Panc1 (cell line): ENCODE measurements around the gene KANSL2. TPM values are rescaled to one million over a fixed set of nuclear protein-coding genes. Genes with fewer than 3 reads are reported as not detected.
"Not testable (repeated sequence)": the region's sequence is repeated elsewhere in the genome, so short reads cannot be mapped to it uniquely, and the experiment has no call there.

Experiments used
- ATAC-seq: fragments of 200-7000 bp; cut with Tn5 transposase; 2 replicates; pipeline ENCODE4 v1.9.1; 2020; ENCODE audit warnings: mild to moderate bottlenecking, moderate library complexity
- BruUV-seq: library from RNA; stranded (reverse); fragments of 400-500 nt; replicated peaks from 2 replicates; lab custom pipeline; 2021; lab: Mats Ljungman, UMichigan
- CTCF ChIA-PET: fragments of 300-600 bp; sonication (Branson Sonifier 250); formaldehyde crosslinking; loops from one replicate; lab custom pipeline; 2022; ENCODE audit warnings: antibody characterized with exemption; lab: Charles Lee
- POLR2A ChIA-PET: fragments of 300-600 bp; sonication (Branson Sonifier 250); formaldehyde crosslinking; loops from one replicate; lab custom pipeline; 2022; ENCODE audit warnings: antibody characterized with exemption; lab: Charles Lee
- DNase-seq: peaks from one replicate; pipeline ENCODE4 v3.0.0-alpha.2; 2010; ENCODE audit warnings: low read depth, low spot score
- H3K27ac ChIP-seq: 2 replicates; pipeline ENCODE4 v1.5.1; 2011; ENCODE audit warnings: mild to moderate bottlenecking, low read length, inconsistent platforms
- H3K27me3 ChIP-seq: fragments of 200-500 bp; sonication (Bioruptor generic); 2 replicates; pipeline ENCODE4 v1.6.0; 2014; ENCODE audit warnings: low read length, inconsistent platforms; ENCODE audit not compliant: control insufficient read depth, insufficient read depth
- H3K36me3 ChIP-seq: fragments of 200-500 bp; sonication (Bioruptor generic); 2 replicates; pipeline ENCODE4 v1.5.1; 2014; ENCODE audit warnings: inconsistent platforms, mild to moderate bottlenecking, low read length, moderate library complexity; ENCODE audit not compliant: control insufficient read depth, insufficient read depth
- H3K4me1 ChIP-seq: 2 replicates; pipeline ENCODE4 v1.5.1; 2011; ENCODE audit warnings: inconsistent platforms, mild to moderate bottlenecking, low read length, moderate library complexity; ENCODE audit not compliant: control insufficient read depth, insufficient read depth
- H3K4me3 ChIP-seq, 2 experiments: 2 replicates each; pipeline ENCODE4 v1.5.1; 2011 to 2012; ENCODE audit warnings: low read depth in 2 of 2, low read length in 2 of 2, mild to moderate bottlenecking in 2 of 2, inconsistent platforms in 1 of 2, moderate library complexity in 1 of 2
- H3K9me3 ChIP-seq: fragments of 200-500 bp; sonication (Bioruptor generic); 2 replicates; pipeline ENCODE4 v1.5.1; 2014; ENCODE audit warnings: low read depth, mild to moderate bottlenecking, inconsistent platforms, low read length, moderate library complexity; ENCODE audit not compliant: control insufficient read depth, insufficient read depth
- CTCF ChIP-seq: fragments of 450-650 bp; IDR thresholded peaks from 2 replicates; pipeline ENCODE4 v1.5.1; 2017; ENCODE audit warnings: mild to moderate bottlenecking
- POLR2AphosphoS5 ChIP-seq: IDR thresholded peaks from 2 replicates; pipeline ENCODE4 v1.6.1; 2012; ENCODE audit warnings: mild to moderate bottlenecking, low read depth, low read length, moderate library complexity
- REST ChIP-seq, 2 experiments: IDR thresholded peaks; 2 replicates each; pipeline ENCODE4 v1.6.1; 2011 to 2012; ENCODE audit warnings: low read depth in 2 of 2, control low read depth in 1 of 2, low read length in 1 of 2, mild to moderate bottlenecking in 1 of 2, moderate library complexity in 1 of 2; ENCODE audit not compliant: insufficient read depth in 1 of 2
- SIN3A ChIP-seq: IDR thresholded peaks from 2 replicates; pipeline ENCODE4 v1.6.1; 2012; ENCODE audit warnings: low read depth, mild to moderate bottlenecking, low read length, moderate library complexity, borderline replicate concordance; ENCODE audit not compliant: insufficient read depth
- TCF7L2 ChIP-seq: IDR thresholded peaks from 2 replicates; pipeline ENCODE4 v1.6.1; 2011; ENCODE audit warnings: mild to moderate bottlenecking, low read depth, low read length, inconsistent platforms
- in situ Hi-C: cut with HindIII; loops from 2 replicates; pipeline ENCODE4 v1.10.0; 2016; ENCODE audit warnings: low sequenced_read_pairs, low pct_unique_long_range_greater_than_20kb
- intact Hi-C: fragments of 100-400 bp; cut with micrococcal nuclease; formaldehyde crosslinking; loops from one replicate; pipeline ENCODE4 v1.10.0; 2022; ENCODE audit not compliant: unreplicated experiment
- total RNA-seq: library from RNA; stranded (reverse); gene quantifications from one replicate; pipeline ENCODE4 v1.2.1, GENCODE V29; 2021; ENCODE audit not compliant: unreplicated experiment

Gene KANSL2
- total RNA-seq, 1 experiment from 2014 or later: 36.9 TPM

GRCh38 chr12:48641752-48642555, 40.1 kb downstream of the KANSL2 start:
- H3K9me3 ChIP-seq, H3K4me3 ChIP-seq, BruUV-seq, H3K4me1 ChIP-seq, H3K36me3 ChIP-seq, ATAC-seq, H3K27ac ChIP-seq, CTCF ChIA-PET, H3K27me3 ChIP-seq, DNase-seq, in situ Hi-C loops, intact Hi-C loops: not testable (repeated sequence)
- POLR2A ChIA-PET: interaction anchor here (0.6 kb wide), 1 partner anchor 298 kb away, joined by 3 read pairs; no protein-coding TSS in a partner anchor

- no peaks in the 10 kb centered on the region for H3K27me3 ChIP-seq
- intact Hi-C loops: no loop called here
- peaks cover 4% of the 10 kb centered on the region; the same call in 1 of the 2 replicates for H3K36me3 ChIP-seq
- in situ Hi-C loops: no loop called here
- no peaks in the 10 kb centered on the region for H3K9me3 ChIP-seq
- CTCF ChIA-PET: no interaction called here
- H3K27ac ChIP-seq: no peak overlapping the region
- H3K4me1 ChIP-seq: no peaks in the 10 kb centered on the region
- ATAC-seq (peak; percentile 44; the same call in 1 of the 2 replicates), DNase-seq (no peak)
- POLR2A ChIA-PET: no interaction called here
- no peak for TF ChIP-seq CTCF
- TF ChIP-seq TCF7L2: no peak
- no peak for TF ChIP-seq REST (IDR thresholded peaks at IDR 0.05; ENCODE audit: insufficient read depth in 1 of 2, low read depth in 2 of 2, low read length in 1 of 2)
- no peak for TF ChIP-seq SIN3A
- TF ChIP-seq POLR2AphosphoS5: no peak
- no peak overlapping the region for H3K4me3 ChIP-seq
- no TSS peak for BruUV-seq
Observed at GRCh38 chr12:48640854-48641253, 41.2 kb downstream of the KANSL2 start.

GRCh38 chr12:48640428-48640827, 41.6 kb downstream of the KANSL2 start:
- ATAC-seq: peak; percentile 52; the same call in 1 of the 2 replicates
- Histone ChIP-seq H3K36me3 (peaks cover 4% of the 10 kb centered on the region; the same call in 1 of the 2 replicates), H3K27me3 (no peaks in the 10 kb centered on the region), H3K4me3 (no peak overlapping the region), H3K9me3 (no peaks in the 10 kb centered on the region), H3K4me1 (no peaks in the 10 kb centered on the region), H3K27ac (no peak overlapping the region)
- DNase-seq: no peak
- in situ Hi-C loops (no loop called here), intact Hi-C loops (no loop called here)
- ChIA-PET CTCF (no interaction called here), POLR2A (no interaction called here)
- no TSS peak for BruUV-seq
- no peak for TF ChIP-seq CTCF
